NCI-H2196 (cell line): ENCODE results near the gene PTCH1.

Experiments
- DNase-seq: peaks from one replicate; lab custom pipeline; 2025; ENCODE audit not compliant: unreplicated experiment; lab: John Stamatoyannopoulos, UW

The PTCH1 gene

DNA sequence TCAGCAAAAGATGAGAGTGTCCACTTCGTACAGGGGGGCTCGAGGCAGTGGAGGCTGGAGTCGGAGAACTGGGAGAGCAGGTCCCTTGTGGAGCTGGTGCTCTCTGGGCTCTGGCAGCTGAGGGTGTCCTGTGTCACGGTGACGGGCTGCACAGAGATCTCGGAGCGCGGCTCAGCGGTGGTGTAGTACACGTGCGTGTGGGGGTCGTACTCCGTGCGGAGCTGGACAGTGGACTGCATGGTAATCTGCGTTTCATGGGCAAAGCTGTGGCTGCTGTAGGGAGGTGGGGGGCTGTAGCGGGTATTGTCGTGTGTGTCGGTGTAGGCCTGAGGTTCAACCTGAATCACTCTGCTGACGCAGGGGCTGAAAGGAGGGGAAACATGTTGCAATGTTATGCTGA is 48.0 kb downstream of the PTCH1 start:
- DNase-seq, result no peak

- DNase-seq, result no peak
Measured at GRCh38 chr9:95465115-95465514, 51.7 kb downstream of the PTCH1 start.

DNA sequence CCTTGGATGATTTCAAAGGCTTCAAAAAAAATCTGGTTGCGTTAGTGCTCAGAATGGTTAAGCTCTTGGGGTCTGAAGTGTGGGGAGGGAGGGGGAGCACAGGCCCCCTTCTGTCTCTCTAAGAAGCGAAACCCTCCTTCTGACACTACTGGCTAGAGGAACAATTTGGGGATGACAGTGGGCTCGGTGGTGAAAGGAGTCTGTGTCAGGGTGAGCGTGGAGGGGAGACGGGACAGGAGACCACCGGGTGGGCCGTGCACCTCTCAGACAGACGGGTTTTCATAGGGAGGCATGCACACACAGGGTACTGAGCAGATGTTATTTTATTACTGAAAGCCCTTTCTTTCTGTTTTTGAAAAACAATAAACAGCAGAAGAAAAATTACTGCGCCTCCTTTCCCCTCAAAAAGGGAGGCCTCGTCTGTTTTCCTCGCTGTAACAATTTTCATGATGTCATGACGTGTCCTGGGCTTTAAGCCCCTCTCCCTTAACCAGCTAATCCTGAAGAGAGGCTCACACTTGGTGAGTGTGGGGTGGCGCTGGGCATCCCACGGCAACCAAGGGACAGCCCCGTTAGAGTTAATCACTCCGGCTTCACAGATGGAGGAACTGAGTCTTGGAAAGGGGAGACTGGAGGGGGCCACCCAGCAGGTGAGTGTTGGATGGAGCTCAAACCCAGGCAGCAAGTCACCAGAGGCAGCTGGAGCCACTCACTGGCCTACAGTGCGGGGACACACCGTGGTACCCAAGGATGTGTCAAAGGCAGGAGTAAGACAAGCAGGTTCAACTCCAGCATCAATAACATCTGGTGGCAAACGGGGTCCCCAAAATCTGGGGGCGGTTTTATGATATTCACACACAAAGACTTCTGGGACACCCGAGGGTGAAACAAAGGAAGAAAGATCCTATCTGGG is 53.4 kb downstream of the PTCH1 start:
- DNase-seq, result no peak

DNA sequence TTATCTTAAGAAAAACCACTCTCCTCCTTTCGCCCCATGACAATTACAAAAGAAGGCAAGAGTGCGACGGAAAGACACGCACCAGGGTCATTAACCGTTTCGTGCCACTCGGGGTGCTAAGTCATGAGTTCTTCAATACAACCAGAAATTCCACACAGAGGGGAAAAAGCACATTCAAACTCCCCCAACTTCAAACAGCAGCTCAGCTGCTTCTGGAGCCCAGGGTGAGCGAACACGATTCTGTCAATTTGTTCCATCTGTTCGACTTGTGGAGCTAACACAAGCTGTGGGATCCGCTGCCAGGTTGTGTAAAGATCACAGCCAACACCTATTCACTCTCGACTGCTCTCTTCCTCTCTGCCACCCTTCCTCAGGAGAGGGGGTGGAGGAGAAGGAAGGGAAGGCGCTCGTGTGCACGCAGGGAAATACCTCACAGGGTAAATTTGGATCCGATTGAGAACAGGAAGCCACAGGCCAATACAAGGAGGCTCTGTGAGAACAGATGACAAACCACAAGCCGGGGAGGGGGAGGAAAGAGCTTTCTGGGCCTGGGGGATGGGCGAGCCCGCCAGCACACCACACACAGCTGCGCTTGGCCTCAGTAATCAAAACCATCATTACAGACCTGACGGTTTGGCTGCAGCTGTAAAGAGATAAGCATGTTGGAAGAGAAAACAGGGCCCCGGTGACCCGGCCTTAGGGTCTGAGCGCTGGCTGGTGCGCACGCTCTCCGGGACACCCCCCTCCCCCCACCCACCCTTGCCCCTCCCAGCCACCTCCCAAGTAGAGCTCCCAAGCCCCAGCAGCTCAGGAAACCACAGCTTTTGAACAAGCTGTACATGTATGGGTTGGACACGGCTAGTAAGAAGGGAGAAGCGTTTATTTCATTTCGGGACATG is 54.3 kb downstream of the PTCH1 start:
- peak; percentile 76 for DNase-seq

DNA sequence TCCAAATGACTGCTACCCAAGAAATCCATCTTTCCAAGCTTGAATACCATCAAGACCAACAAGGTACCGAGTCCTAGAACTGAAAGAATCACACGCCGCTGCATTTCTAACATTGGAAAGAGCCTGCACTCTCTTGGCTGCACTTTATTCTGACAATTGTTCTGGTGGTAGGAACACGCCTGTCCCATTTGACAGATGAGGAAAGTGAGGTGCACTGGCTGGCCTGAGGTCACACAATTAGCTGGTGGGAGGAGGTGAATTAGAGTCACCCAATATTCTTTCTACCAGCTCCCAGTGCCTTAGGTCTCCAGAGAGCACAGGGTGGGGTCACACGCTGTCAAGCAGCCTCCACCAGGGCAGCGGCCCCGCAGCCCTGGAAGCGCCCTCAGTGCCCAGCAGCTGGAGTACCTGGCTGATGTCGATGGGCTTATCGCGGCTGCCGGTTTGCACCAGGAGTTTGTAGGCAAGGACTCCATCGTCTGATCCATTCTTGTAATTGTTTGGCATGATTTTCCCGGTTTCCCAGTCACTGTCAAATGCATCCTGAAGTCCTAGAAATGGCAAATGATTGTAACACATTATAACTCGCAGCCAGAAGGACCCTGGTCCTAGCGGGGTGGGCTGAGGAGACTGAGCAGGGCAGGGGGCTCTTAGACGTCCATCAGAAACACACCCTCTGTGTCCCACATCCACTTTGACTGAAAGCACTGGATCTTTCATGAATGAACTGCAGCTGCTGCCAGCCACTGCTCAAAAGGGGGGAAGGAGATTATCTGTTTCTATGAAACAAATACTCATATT is 55.1 kb downstream of the PTCH1 start:
- DNase-seq, result no peak

GRCh38 chr9:95460518-95461164 is 56.1 kb downstream of the PTCH1 start:
- no peak for DNase-seq

- no peak for DNase-seq
Measured at GRCh38 chr9:95459851-95460517, 56.8 kb downstream of the PTCH1 start.

- no peak for DNase-seq
Measured at GRCh38 chr9:95459178-95459577, 57.6 kb downstream of the PTCH1 start.

GRCh38 chr9:95458666-95459065 is 58.1 kb downstream of the PTCH1 start:
- no peak for DNase-seq

- DNase-seq, result no peak
Measured at GRCh38 chr9:95457769-95458168, 59.0 kb downstream of the PTCH1 start.

DNA sequence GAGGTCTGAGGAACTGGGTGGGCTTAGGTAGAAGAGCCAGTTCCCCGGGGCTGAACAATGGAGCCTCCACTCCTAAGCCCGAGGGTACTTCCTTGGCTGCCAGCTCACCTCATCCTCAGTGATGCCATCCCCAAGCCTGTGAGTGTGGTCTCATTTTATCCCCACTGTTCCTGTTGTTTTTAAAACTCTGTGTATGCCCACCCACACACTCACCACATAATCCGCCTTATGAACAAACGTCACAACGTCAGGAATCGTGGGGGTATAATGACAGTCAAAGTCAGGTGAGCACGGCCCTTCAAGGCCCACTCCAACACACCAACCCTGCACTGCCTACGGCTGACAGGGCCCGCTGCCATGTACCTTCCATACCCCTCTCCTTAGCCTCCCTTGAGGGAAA is 61.1 kb downstream of the PTCH1 start:
- no peak for DNase-seq

- no peak for DNase-seq
Measured at GRCh38 chr9:95452176-95452575, 64.6 kb downstream of the PTCH1 start.

- DNase-seq, result no peak
Measured at GRCh38 chr9:95451065-95451426, 65.7 kb downstream of the PTCH1 start.

DNA sequence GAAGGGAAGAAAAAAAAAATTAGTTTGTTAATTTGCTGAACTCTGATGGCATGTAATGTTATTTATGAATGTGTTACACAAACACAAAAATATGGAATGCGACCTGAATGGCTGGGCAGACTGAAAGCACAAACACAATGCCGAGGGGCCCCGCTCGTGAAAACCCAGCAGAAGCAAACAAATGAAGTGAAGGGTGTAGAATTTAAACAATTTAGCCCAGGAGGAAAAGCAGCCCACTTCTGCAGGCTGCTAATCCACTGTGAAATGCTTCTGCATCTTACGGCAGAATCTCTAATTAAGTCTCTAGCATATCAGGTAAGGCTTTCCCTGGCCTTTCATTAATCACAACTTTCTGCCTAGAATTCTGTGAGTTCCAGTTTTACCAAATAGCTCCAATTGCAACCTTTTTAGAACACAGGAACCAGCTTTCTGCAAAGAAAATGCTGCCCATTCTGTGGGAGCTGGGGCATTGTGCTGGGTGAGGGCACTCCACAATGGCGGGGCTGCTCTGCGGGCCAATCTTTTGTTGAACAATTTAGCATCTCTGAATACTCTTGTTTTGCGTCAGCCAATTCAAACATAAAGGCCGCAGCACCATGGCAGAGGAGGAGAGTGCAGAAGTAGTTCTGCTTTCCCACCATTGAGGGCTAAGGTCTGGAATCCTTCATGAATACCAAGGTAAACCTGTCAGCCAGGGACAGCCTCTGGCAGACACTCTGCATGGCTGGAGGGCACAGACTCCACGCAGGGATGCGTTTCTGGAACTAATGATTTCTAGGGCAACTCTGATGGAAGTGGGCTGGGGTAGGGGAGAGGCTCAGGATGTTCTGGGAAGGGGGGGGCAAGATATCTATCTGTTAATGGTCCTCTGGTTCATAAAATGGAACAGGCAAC is 66.4 kb downstream of the PTCH1 start:
- no peak for DNase-seq

DNA sequence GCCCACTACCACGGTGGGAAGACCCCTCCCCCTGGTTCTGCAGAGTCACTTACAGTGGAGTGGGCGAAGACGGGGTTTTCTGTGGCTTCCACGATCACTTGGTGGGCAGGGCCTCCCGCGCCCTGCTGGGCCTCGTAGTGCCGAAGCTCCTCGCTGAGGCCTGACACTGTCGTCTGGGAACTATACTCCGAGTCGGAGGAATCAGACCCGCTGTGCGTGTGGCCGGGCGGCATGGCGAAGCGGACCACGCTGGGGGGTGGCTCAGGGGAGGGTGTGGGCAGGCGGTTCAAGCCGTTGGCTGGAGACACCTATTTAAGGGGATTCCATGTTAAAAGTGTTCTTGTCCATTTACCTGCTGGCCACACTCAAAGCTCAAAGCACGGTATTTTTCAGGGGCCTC is 67.8 kb downstream of the PTCH1 start:
- no peak for DNase-seq

DNA sequence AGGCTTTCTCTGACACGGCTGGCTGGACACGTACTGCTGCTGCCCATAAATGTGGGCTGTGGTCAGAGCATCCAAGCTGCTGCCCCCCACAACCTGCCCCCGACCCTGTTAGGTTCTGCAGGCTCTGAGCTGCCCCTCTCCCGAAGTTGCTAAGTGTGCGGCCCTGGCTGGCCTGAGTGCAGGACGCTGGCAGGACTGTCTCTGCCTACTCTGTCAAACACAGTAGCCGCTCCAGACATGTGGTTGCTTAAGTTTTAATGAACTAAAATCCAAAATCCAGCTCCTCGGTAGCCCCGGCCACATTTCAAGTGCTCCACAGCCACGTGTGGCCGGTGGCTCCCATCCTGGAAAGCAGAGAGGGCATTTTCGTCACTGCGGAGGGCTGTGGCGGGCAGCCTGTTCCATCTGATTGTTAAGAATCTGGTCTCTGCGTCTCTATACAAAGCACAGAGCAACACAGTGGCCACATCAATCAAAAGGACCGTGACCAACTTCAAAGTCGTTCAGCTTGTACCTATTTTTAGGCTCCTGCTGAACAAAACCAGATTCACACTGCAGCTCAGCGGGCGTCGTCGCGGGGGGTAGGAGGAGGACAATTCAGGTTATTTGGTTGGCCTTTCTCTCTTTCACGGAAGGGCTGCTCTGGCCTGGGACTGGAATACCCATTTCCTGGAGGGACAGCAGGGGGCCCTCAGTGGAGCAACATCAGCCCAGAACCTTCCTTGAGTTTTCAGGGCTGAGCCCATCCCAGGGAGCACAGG is 68.9 kb downstream of the PTCH1 start:
- no peak for DNase-seq

DNA sequence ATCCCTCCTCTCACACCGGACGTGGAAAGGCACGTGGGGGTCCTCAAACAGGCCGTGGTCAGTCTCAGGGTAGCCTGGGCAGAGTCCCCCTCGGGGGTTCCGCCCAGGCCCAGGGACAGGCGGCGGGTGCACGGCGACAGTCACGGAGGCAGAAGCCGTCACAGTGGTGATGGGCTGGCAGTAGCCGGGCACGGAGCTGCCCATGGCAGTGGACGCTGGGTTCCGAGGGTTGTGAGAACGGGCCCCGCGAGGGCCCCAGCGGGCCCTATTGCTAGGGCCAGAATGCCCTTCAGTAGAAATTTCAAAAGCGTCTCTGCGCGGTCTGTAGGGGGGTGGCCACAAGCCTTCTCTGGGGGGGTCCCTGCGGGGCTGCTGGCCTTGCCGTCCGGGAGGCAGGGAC is 69.8 kb downstream of the PTCH1 start:
- no peak for DNase-seq

DNA sequence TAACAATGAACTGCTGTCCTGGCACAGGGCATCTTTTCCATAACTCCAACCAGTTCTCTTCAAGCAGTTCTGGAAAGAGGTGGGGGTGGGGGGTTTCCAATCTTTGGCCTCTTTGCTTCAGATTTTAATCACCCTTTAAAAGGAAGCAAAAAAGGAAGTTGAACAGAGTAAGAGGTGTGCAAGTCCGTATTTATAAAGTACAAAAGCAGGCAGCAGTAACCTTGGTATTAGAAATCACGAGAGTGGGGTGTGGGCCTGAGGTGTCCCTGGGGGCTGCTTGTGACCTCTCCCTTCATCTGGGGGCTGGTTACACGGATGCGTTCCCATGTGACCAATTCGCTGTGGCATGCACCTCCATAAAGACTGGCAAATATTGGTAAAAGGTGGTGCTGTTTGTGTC is 70.5 kb downstream of the PTCH1 start:
- no peak for DNase-seq

DNA sequence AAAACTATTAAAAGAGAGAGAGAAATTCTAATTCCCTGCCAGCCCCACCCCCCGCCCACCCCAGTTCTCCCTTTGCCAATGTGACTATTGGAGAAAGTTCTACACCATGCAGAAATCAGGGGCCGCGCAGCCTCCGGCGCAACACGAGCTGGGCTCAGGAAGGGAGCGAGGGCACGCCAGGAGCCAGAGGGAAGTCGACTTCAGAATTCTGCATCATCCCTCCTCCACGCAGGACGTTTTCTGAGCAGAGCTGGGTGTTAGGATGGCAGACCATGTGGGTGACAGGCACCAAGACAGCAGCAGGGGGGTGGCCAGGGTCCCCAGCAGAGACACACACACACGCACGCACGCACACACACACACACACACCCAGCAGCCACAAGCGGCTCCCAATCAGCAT is 72.6 kb downstream of the PTCH1 start:
- DNase-seq, result no peak
